ENCODE results near the gene TXNDC16. TPM values are rescaled to one million over a fixed set of nuclear protein-coding genes. Genes with fewer than 3 reads are reported as not detected.

Gene TXNDC16
- polyA plus RNA-seq, 3 donors = 2.6 to 4.1 (median 3.8) TPM

GRCh38 chr14:52545584-52546317, 6.6 kb downstream of the TXNDC16 start:
- no peak overlapping the region for H3K4me3 ChIP-seq (replicated peaks in 1 of 3; ENCODE audit: low read depth in 2 of 3, low read length in 3 of 3)
- intact Hi-C loops (cut with micrococcal nuclease) = no loop called here
- H3K4me2 ChIP-seq (replicated peaks; ENCODE audit: extremely low read depth, low read length, poor library complexity, severe bottlenecking) = no peak overlapping the region
- no peak overlapping the region for H3K9ac ChIP-seq (ENCODE audit: insufficient read depth, low read length, poor library complexity, severe bottlenecking)
- no peaks in the 10 kb centered on the region for H3K27me3 Mint-ChIP-seq (ENCODE audit: low read depth in 3 of 3)
- WGBS (ENCODE audit: insufficient coverage) = 96% methylated on average over 3 of the region's 7 CpGs
- H3K27me3 ChIP-seq (ENCODE audit: control insufficient read depth in 2 of 2, insufficient read depth in 2 of 2, low read length in 2 of 2) = no peaks in the 10 kb centered on the region
- H4K20me1 ChIP-seq (ENCODE audit: insufficient read depth, low read length) = no peaks in the 10 kb centered on the region
- no peak overlapping the region for H2AFZ ChIP-seq (ENCODE audit: insufficient read depth, low read depth, low read length, poor library complexity, severe bottlenecking)
- no peak overlapping the region for H3K27ac ChIP-seq (ENCODE audit: low read depth in 1 of 2, low read length in 2 of 2)
- H3K9me3 Mint-ChIP-seq = no peaks in the 10 kb centered on the region
- no peaks in the 10 kb centered on the region for H3K36me3 ChIP-seq (replicated peaks in 1 of 2; ENCODE audit: control insufficient read depth in 1 of 2, insufficient read depth in 2 of 2, low read length in 2 of 2)
- no peak for DNase-seq
- H3K4me1 Mint-ChIP-seq = peaks cover 6% of the 10 kb centered on the region
- no peak overlapping the region for H3K4me3 Mint-ChIP-seq
- no peaks in the 10 kb centered on the region for H3K9me3 ChIP-seq (replicated peaks in 1 of 2; ENCODE audit: control insufficient read depth in 1 of 2, insufficient read depth in 1 of 2, low read length in 2 of 2)
- H3K79me2 ChIP-seq (ENCODE audit: insufficient read depth, low read length) = no peaks in the 10 kb centered on the region
- TF ChIP-seq, protein P1, sequence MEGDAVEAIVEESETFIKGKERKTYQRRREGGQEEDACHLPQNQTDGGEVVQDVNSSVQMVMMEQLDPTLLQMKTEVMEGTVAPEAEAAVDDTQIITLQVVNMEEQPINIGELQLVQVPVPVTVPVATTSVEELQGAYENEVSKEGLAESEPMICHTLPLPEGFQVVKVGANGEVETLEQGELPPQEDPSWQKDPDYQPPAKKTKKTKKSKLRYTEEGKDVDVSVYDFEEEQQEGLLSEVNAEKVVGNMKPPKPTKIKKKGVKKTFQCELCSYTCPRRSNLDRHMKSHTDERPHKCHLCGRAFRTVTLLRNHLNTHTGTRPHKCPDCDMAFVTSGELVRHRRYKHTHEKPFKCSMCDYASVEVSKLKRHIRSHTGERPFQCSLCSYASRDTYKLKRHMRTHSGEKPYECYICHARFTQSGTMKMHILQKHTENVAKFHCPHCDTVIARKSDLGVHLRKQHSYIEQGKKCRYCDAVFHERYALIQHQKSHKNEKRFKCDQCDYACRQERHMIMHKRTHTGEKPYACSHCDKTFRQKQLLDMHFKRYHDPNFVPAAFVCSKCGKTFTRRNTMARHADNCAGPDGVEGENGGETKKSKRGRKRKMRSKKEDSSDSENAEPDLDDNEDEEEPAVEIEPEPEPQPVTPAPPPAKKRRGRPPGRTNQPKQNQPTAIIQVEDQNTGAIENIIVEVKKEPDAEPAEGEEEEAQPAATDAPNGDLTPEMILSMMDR (IDR thresholded peaks at IDR 0.05) = no peak
- no peak overlapping the region for H3K27ac Mint-ChIP-seq
- H3K4me1 ChIP-seq (ENCODE audit: control insufficient read depth in 1 of 2, insufficient read depth in 2 of 2, low read length in 2 of 2) = peaks cover under 1 to 1% of the 10 kb centered on the region in 2 donors
- H3K36me3 Mint-ChIP-seq = peaks cover 6 to 7% of the 10 kb centered on the region in 2 donors

GRCh38 chr14:52538623-52539022, 13.7 kb downstream of the TXNDC16 start:
- Mint-ChIP-seq H3K36me3 (peaks cover 28 to 29% of the 10 kb centered on the region in 2 donors), H3K4me1 (peaks cover 17% of the 10 kb centered on the region), H3K4me3 (peak overlapping the region in 1 of 2 donors; percentile 81), H3K9me3 (no peaks in the 10 kb centered on the region), H3K27me3 (ENCODE audit: low read depth in 3 of 3) (peaks cover 0 to 2% (median 0%) of the 10 kb centered on the region in 3 donors), H3K27ac (peak overlapping the region; percentile 4 to 71 (median 10))
- WGBS (ENCODE audit: insufficient coverage) = no CpG with 5 or more reads among the region's 2 CpGs
- TF ChIP-seq, protein P1 (IDR thresholded peaks at IDR 0.05) = no peak
- intact Hi-C loops (cut with micrococcal nuclease) = no loop called here
- no peaks in the 10 kb centered on the region for H3K27me3 ChIP-seq (ENCODE audit: control insufficient read depth in 2 of 2, insufficient read depth in 2 of 2, low read length in 2 of 2)
- H2AFZ ChIP-seq (ENCODE audit: insufficient read depth, low read depth, low read length, poor library complexity, severe bottlenecking) = no peak overlapping the region
- H3K36me3 ChIP-seq (replicated peaks in 1 of 2; ENCODE audit: control insufficient read depth in 1 of 2, insufficient read depth in 2 of 2, low read length in 2 of 2) = peaks cover 7 to 29% of the 10 kb centered on the region in 2 donors
- H3K4me3 ChIP-seq (replicated peaks in 1 of 3; ENCODE audit: low read depth in 2 of 3, low read length in 3 of 3) = peak overlapping the region in 1 of 3 experiments; percentile 43
- H3K79me2 ChIP-seq (ENCODE audit: insufficient read depth, low read length) = no peaks in the 10 kb centered on the region
- H3K9ac ChIP-seq (ENCODE audit: insufficient read depth, low read length, poor library complexity, severe bottlenecking) = no peak overlapping the region
- H3K27ac ChIP-seq (ENCODE audit: low read depth in 1 of 2, low read length in 2 of 2) = peak overlapping the region in 1 of 2 donors; percentile 39
- H3K9me3 ChIP-seq (replicated peaks in 1 of 2; ENCODE audit: control insufficient read depth in 1 of 2, insufficient read depth in 1 of 2, low read length in 2 of 2) = no peaks in the 10 kb centered on the region
- H3K4me2 ChIP-seq (replicated peaks; ENCODE audit: extremely low read depth, low read length, poor library complexity, severe bottlenecking) = peak overlapping the region; percentile 47
- no peaks in the 10 kb centered on the region for H4K20me1 ChIP-seq (ENCODE audit: insufficient read depth, low read length)
- DNase-seq = peak; percentile 6 to 50 (median 43)
- peaks cover 17 to 22% of the 10 kb centered on the region in 2 donors for H3K4me1 ChIP-seq (ENCODE audit: control insufficient read depth in 1 of 2, insufficient read depth in 2 of 2, low read length in 2 of 2)
